Measurements from ENCODE around the gene ARHGAP10.
"Not testable (repeated sequence)": the region's sequence is repeated elsewhere in the genome, so short reads cannot be mapped to it uniquely, and the experiment has no call there.

The ARHGAP10 gene

DNA sequence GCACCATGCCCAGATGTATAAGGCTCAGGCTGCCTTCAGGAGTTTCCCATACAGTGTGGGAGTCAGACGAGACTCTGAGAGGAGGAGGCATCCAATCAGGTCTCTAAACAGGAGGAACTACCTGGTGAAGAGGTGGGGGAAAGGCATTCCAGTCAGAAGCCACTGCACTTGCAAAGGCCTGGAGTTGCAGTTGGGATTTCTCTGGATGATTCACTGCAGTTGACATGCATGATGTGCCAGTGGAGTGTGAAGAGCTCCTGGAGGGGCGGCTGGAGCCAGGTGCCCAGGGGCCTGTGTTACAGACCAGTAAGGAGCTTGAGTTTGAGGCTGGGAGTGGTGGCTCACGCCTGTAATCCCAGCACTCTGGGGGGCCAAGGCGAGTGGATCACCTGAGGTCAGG, 339.1 kb downstream of the ARHGAP10 start:
- FAIRE-seq (no peak), DNase-seq (ENCODE audit: extremely low spot score, insufficient read length, low read depth) (no peak)

- DNase-seq (ENCODE audit: extremely low spot score, insufficient read length, low read depth) (no peak), FAIRE-seq (no peak)
Observed at GRCh38 chr4:148072789-148073188, 340.9 kb downstream of the ARHGAP10 start.

DNA sequence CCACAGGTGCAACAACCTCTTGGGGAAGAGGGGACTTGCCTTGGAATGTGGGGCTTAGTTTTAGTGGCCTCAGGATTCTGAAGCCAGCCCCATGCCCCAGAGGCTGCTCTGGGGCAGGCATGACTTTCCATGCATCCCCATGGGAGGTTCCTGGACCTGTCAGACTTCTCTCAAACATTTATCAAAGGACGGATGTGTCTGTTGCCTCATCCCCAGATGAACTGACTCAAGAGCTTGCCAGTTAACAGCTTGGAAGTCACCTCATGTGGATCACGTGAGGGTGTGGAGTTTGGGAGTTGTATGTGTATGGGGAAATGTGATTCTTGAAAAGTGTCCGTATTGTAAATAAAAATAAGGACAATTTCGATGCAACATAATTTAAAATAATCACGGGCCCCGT, 341.5 kb downstream of the ARHGAP10 start:
- no peak for FAIRE-seq

DNA sequence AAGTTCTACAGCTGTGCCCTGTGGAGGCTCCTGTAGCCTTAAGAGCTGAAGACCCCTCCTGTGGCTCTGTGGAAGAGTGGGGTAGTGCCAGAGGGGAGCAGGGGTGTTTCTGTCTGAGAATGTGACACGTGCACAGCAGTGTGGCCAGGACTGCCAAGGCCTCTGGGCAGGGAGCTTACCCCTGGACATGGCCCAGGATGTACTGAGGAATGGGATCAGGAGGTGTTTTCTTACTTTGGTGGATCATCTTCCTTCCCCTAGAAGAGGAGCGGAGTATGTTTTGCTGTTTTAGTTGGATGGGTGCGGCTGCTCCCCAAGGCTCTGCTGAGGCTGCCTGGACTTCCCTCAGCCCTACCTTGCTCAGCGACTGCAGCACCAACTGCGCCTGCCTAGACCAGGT, 342.6 kb downstream of the ARHGAP10 start:
- DNase-seq (ENCODE audit: extremely low spot score, insufficient read length, low read depth) = no peak

More for the DNA sequence above, 341.5 kb downstream of the ARHGAP10 start:
- no peak for DNase-seq (ENCODE audit: extremely low spot score, insufficient read length, low read depth)

DNA sequence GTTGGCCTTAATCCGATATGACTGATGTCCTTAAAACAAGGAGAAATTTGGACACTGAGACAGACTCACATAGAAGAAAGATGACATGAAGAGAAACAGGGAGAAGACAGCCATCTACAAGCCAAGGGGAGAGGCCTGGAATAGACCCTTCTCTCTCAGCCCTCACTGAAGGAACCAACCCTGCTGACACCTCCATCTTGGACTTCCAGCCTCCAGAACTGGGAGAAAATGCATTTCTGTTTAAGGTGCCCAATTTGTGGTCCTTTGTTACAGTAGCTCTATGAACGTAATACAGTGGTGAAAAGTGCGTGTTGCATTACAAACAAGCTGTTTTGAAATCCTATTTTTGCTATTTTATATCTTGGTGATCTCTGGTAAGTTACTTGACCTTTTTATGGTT, 343.6 kb downstream of the ARHGAP10 start:
- FAIRE-seq (no peak), DNase-seq (ENCODE audit: extremely low spot score, insufficient read length, low read depth) (no peak)

More for the DNA sequence above, 342.6 kb downstream of the ARHGAP10 start:
- FAIRE-seq = no peak

DNA sequence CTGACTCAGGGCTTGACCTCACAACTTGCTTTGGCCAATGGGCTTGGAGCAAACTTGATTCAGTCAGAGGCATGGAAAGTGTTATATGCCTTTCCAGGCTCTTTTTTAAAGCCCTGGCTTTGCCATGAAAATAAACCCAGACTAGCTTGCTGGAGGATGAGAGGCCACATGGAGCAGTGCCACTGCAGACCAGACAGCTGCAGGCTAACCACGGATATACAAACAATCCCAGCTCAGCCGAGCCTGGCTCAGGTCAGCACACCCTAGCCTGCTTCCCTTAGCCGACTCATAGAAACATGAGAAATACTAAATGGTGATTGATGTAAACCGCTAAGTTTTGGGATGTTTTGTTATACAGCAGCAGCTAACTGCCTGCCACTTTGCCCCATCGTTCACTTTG, 345.1 kb downstream of the ARHGAP10 start:
- DNase-seq (ENCODE audit: extremely low spot score, insufficient read length, low read depth) = no peak
- FAIRE-seq = no peak

DNA sequence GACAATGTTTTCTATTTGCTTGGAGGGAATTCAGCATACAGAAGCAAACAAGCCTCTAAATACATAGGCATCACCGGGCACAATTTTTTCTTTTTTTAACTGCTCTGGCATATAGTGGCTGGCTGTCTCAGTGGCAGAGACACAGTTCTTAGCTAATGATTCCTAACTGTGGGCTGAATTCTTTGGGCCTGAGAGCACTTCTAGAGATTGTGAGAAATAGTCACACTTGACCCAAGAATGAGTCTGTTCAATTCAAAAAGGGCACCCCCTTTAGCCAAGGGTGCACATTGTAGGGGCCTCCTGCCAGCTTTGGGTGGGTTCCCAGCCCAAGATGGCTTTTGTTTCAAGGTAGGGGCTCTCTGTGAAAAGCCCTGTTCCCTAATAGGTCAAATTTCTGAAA, 345.7 kb downstream of the ARHGAP10 start:
- no peak for FAIRE-seq

DNA sequence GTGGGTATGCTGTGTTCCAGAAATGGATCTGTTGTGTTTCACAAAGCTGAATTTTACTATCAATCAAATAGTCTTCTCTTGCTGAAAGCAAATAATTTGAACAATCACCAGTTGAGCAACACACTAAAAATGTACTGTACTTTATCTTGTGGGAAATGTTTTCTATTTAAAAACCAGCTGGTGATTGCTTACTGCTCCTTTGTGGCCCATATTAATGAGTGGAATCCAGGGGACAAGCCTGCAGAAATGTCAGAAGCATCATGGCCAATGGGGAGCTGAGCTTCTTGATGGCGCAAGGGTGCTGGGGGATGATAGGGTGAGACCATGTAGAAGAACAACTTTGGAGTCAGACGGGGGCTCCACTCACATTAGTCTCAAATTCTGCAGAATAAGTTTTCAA, 346.2 kb downstream of the ARHGAP10 start:
- FAIRE-seq (no peak), DNase-seq (ENCODE audit: extremely low spot score, insufficient read length, low read depth) (no peak)

More for the DNA sequence above, 345.7 kb downstream of the ARHGAP10 start:
- no peak for DNase-seq (ENCODE audit: extremely low spot score, insufficient read length, low read depth)

DNA sequence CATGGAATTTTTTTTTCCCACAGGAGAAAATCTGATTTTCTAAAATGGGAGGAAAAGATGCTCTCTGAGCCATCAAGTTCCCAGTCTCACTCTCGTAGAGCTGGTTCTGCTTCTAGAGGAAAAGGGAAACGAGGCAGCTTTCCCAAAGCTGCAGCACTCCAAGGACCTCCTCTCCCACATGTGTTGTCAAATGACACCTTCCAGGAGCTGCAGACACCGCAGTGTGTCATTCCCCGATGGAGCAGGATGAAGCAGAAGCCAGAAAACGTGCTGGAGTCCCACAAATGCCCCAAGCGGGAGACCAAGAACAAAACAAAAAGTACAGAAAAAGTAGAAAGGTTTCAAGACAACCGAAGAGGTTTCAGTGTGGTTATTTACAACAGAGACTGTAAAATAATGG, 348.1 kb downstream of the ARHGAP10 start:
- DNase-seq (ENCODE audit: extremely low spot score, insufficient read length, low read depth) (no peak), FAIRE-seq (no peak)

DNA sequence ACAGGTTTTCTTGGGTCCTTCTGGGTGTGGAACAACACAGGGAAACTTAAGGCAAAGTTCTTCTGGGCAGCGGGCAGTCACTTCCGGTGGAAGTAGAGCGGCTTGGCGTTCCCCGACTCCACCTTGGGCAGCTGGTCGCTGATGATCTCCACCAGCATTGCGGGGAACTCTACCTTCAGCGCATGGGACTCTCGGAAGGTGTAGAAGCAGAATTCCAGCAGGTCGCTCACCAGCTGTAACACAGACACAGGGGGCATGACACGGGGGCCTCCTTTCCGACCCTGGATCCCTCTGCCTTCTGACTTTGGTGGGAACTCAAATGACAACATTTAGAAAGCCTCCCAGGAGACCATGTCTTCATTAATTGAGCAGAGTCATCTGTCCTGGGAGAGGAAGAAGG, 349.4 kb downstream of the ARHGAP10 start:
- DNase-seq (ENCODE audit: extremely low spot score, insufficient read length, low read depth) (no peak), FAIRE-seq (no peak)

DNA sequence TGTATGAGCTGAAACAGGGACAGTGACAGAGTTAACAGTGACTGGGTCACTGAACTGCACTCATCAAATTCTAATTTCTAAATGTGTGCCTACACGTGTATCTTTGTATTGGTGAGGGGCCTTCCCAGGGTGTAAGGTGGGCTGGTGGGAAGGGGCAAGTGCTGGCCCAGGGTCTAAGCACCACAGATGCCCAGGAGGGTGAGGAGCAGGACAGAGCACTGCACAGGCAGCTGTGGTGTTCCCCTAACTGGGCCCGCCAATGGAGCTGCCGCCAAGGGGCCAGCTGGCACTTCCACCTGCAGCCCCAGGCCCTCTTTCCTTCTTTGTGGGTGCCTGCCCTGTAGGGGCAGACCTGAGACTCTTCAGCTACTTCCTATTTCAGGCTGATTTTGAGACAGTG, 349.9 kb downstream of the ARHGAP10 start:
- FAIRE-seq (no peak), DNase-seq (ENCODE audit: extremely low spot score, insufficient read length, low read depth) (no peak)

DNA sequence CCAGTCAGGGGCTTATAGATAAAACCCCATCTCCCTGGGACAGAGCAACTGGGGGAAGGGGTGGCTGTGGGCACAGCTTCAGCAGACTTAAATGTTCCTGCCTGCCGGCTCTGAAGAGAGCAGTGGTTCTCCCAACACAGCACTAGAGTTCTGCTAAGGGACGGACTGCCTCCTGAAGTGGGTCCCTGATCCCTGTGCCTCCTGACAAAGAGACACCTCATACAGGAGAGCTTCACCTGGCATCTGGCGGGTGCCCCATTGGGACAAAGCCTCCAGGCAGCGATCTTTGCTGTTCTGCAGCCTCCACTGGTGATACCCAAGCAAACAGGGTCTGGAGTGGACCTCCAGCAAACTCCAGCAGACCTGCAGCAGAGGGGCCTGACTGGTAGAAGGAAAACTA, 351.2 kb downstream of the ARHGAP10 start:
- DNase-seq (ENCODE audit: extremely low spot score, insufficient read length, low read depth); FAIRE-seq: not testable (repeated sequence)

- FAIRE-seq (no peak), DNase-seq (ENCODE audit: extremely low spot score, insufficient read length, low read depth) (no peak)
Observed at GRCh38 chr4:148089624-148090023, 357.7 kb downstream of the ARHGAP10 start.

- no peak for DNase-seq (ENCODE audit: extremely low spot score, insufficient read length, low read depth)
- no peak for FAIRE-seq
Observed at GRCh38 chr4:148090029-148090428, 358.1 kb downstream of the ARHGAP10 start.

- DNase-seq (ENCODE audit: extremely low spot score, insufficient read length, low read depth) (no peak), FAIRE-seq (no peak)
Observed at GRCh38 chr4:148090503-148091476, 358.9 kb downstream of the ARHGAP10 start.

DNA sequence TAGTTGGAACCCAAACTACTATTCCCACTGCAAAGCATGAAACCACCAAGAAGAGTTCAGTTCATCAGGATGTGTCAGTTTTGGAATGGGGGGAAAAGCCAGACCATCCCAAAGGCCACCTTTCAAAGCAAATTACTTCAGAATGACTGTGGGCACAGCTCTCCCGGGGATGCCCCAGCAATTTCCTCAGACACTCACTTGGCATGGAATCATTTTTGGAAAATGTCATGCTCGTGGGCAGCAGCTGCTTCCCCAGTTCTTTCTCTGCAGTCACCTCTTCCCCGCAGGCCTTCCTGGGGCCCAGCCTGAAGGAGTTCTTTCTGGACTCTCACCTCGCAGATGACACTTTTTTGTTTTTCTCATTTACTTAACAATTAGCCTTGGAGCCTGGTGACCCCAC, 360.0 kb downstream of the ARHGAP10 start:
- DNase-seq (ENCODE audit: extremely low spot score, insufficient read length, low read depth) (no peak), FAIRE-seq (no peak)

GRCh38 chr4:148092316-148093014, 360.6 kb downstream of the ARHGAP10 start:
- no peak for FAIRE-seq
- DNase-seq (ENCODE audit: extremely low spot score, insufficient read length, low read depth) = no peak

GRCh38 chr4:148093065-148093464, 361.2 kb downstream of the ARHGAP10 start:
- DNase-seq (ENCODE audit: extremely low spot score, insufficient read length, low read depth) (no peak), FAIRE-seq (no peak)

DNA sequence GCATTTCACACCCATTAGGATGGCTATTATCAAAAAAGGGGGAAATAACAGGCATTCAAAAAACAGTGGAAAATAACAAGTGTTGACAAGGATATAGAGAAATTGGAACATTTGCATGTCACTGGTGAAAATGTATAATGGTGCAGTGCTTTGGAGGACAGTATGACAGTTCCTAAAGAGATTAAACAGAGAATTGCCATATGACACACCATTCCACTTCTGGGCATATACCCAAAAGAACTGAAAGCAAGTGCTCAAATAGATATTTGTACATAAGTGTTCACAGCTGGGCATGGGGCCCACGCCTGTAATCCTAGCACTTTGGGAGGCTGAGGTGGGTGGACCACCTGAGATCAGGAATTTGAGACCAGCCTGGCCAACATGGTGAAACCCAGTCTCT, 362.3 kb downstream of the ARHGAP10 start:
- no peak for FAIRE-seq
- DNase-seq (ENCODE audit: extremely low spot score, insufficient read length, low read depth) = no peak

DNA sequence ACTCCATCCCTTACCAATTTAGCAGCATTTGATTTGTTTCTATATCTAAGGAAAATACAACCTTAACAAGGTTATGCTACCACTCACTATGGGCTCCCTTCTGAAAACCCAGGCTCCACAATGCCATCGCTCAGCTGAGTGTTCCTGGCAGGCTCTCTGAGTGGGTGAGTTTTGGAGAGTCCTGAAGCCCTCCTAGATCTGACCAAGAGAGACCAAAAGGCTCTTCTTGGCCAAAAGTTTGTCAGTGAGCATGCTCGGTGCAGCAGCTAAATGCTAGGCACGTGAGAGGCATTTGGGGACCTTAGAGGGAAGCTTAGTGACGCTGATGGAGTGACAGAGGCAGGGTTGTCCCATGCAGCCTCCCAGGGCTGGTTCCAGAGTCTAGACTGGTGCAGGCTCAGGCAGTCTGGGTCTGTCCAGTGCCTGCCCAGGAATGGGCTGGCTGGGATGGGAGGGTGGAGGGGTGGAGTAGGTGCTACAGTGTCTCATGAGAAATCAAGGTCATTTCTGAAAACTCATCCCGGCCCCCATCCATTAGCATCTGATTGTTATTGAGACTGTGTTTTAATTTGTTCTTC, 363.5 kb downstream of the ARHGAP10 start:
- DNase-seq (ENCODE audit: extremely low spot score, insufficient read length, low read depth) (no peak), FAIRE-seq (no peak)

GRCh38 chr4:148097801-148098200, 365.9 kb downstream of the ARHGAP10 start:
- FAIRE-seq = no peak
- no peak for DNase-seq (ENCODE audit: extremely low spot score, insufficient read length, low read depth)
